Hepatocyte (in vitro differentiated cells): Measurements from ENCODE around the gene MAP10.

Experiments
- CTCF ChIP-seq: fragments of 200-600 bp; sonication (generic); IDR thresholded peaks from 2 replicates; pipeline ENCODE4 v1.5.1; 2016; ENCODE audit warnings: antibody characterized with exemption, mild to moderate bottlenecking; ENCODE audit not compliant: poor library complexity
- EZH2 ChIP-seq: fragments of 200-600 bp; sonication (generic); IDR thresholded peaks from 2 replicates; pipeline ENCODE4 v1.6.1; 2016; ENCODE audit warnings: antibody characterized with exemption, mild to moderate bottlenecking, borderline replicate concordance

GRCh38 chr1:232844791-232845190 lies 39.6 kb downstream of the MAP10 start:
- TF ChIP-seq EZH2 (no peak), CTCF (no peak)
